ENCODE measurements around the gene NKAIN1.
"Not testable (repeated sequence)": the region's sequence is repeated elsewhere in the genome, so short reads cannot be mapped to it uniquely, and the experiment has no call there.

DNA sequence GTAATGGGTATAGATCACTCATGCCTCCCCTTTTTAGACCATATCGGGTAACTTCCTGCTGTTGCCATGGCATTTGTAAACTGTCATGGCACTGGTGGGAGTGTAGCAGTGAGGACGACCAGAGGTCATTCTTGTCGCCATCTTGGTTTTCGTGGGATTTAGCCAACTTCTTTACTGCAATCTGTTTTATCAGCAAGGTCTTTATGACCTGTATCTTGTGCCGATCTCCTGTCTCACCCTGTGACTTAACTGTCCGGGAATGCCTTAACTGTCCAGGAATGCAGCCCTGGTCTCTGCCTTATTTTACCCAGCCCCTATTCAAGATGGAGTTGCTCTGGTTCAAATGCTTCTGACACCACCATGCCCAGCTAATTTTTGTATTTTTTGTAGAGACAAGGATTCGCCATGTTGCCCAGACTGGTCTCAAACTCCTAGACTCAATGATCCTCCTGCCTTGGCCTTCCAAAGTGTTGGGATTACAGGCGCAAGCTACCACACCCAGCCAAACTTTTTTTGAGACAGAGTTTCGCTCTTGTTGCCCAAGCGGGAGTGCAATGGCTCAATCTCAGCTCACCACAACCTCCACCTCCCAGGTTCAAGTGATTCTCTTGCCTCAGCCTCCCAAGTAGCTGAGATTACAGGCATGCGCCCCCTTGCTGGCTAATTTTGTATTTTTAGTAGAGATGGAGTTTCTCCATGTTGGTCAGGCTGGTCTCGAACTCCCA lies 100.7 kb downstream of the NKAIN1 start:
- TF ChIP-seq, protein P1, sequence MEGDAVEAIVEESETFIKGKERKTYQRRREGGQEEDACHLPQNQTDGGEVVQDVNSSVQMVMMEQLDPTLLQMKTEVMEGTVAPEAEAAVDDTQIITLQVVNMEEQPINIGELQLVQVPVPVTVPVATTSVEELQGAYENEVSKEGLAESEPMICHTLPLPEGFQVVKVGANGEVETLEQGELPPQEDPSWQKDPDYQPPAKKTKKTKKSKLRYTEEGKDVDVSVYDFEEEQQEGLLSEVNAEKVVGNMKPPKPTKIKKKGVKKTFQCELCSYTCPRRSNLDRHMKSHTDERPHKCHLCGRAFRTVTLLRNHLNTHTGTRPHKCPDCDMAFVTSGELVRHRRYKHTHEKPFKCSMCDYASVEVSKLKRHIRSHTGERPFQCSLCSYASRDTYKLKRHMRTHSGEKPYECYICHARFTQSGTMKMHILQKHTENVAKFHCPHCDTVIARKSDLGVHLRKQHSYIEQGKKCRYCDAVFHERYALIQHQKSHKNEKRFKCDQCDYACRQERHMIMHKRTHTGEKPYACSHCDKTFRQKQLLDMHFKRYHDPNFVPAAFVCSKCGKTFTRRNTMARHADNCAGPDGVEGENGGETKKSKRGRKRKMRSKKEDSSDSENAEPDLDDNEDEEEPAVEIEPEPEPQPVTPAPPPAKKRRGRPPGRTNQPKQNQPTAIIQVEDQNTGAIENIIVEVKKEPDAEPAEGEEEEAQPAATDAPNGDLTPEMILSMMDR (IDR thresholded peaks at IDR 0.05 in 2 of 3, conservative IDR thresholded peaks at IDR 0.05 in 1 of 3; ENCODE audit: borderline replicate concordance in 1 of 3, insufficient read depth in 1 of 3, low read depth in 2 of 3, low read length in 2 of 3), result not testable (repeated sequence)
- TF ChIP-seq, protein P2, sequence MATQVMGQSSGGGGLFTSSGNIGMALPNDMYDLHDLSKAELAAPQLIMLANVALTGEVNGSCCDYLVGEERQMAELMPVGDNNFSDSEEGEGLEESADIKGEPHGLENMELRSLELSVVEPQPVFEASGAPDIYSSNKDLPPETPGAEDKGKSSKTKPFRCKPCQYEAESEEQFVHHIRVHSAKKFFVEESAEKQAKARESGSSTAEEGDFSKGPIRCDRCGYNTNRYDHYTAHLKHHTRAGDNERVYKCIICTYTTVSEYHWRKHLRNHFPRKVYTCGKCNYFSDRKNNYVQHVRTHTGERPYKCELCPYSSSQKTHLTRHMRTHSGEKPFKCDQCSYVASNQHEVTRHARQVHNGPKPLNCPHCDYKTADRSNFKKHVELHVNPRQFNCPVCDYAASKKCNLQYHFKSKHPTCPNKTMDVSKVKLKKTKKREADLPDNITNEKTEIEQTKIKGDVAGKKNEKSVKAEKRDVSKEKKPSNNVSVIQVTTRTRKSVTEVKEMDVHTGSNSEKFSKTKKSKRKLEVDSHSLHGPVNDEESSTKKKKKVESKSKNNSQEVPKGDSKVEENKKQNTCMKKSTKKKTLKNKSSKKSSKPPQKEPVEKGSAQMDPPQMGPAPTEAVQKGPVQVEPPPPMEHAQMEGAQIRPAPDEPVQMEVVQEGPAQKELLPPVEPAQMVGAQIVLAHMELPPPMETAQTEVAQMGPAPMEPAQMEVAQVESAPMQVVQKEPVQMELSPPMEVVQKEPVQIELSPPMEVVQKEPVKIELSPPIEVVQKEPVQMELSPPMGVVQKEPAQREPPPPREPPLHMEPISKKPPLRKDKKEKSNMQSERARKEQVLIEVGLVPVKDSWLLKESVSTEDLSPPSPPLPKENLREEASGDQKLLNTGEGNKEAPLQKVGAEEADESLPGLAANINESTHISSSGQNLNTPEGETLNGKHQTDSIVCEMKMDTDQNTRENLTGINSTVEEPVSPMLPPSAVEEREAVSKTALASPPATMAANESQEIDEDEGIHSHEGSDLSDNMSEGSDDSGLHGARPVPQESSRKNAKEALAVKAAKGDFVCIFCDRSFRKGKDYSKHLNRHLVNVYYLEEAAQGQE (IDR thresholded peaks at IDR 0.05; ENCODE audit: low read depth), result not testable (repeated sequence)
- TF ChIP-seq MAX (IDR thresholded peaks at IDR 0.05); ZBTB33 (IDR thresholded peaks at IDR 0.05; ENCODE audit: extremely low read depth, insufficient replicate concordance, low read length); POLR2AphosphoS5 (IDR thresholded peaks at IDR 0.05; ENCODE audit: low read depth, low read length); RAD21 (IDR thresholded peaks at IDR 0.05; ENCODE audit: low read depth); POLR2A (IDR thresholded peaks at IDR 0.05; ENCODE audit: borderline replicate concordance, extremely low read depth, insufficient read depth, insufficient read length): not testable (repeated sequence)
